Fibroblast of lung (primary cell): ENCODE results near the gene CCDC195. TPM values are rescaled to one million over a fixed set of nuclear protein-coding genes. Genes with fewer than 3 reads are reported as not detected.

Experiments
- DNase-seq, 2 donors: peaks; one replicate each; pipeline versions ENCODE4 v3.0.0 to v3.0.0-alpha.2; 2010; ENCODE audit warnings: low read depth in 2 of 2
- H2AFZ ChIP-seq: 2 replicates; pipeline ENCODE4 v1.5.1; 2012; ENCODE audit warnings: low read length, control low read depth, inconsistent platforms
- H3K27ac ChIP-seq: 2 replicates; pipeline ENCODE4 v1.5.1; 2011; ENCODE audit warnings: low read length, control low read depth; ENCODE audit not compliant: insufficient read depth
- H3K27me3 ChIP-seq: 2 replicates; pipeline ENCODE4 v1.5.1; 2011; ENCODE audit warnings: mild to moderate bottlenecking, low read length; ENCODE audit not compliant: control insufficient read depth, insufficient read depth
- H3K36me3 ChIP-seq: 2 replicates; pipeline ENCODE4 v1.5.1; 2011; ENCODE audit warnings: low read length; ENCODE audit not compliant: control insufficient read depth, insufficient read depth
- H3K4me1 ChIP-seq: 2 replicates; pipeline ENCODE4 v1.5.1; 2011; ENCODE audit warnings: low read length; ENCODE audit not compliant: control insufficient read depth, insufficient read depth; ENCODE audit errors: extremely low read depth
- H3K4me2 ChIP-seq: 2 replicates; pipeline ENCODE4 v1.5.1; 2011; ENCODE audit warnings: low read length, control low read depth; ENCODE audit not compliant: insufficient read depth; ENCODE audit errors: extremely low read depth
- H3K4me3 ChIP-seq, 4 experiments: fragments of 200-600 bp in 1 of 4; sonication (generic) in 1 of 4; replicated peaks in 1 of 4; 2 replicates each; pipeline ENCODE4 v1.5.1; 2011 to 2016; ENCODE audit warnings: low read length in 4 of 4, low read depth in 3 of 4, mild to moderate bottlenecking in 3 of 4, control low read depth in 2 of 4, inconsistent platforms in 1 of 4, mixed read lengths in 1 of 4; ENCODE audit not compliant: insufficient read depth in 1 of 4; ENCODE audit errors: control extremely low read depth in 1 of 4
- H3K79me2 ChIP-seq: 2 replicates; pipeline ENCODE4 v1.5.1; 2012; ENCODE audit warnings: mild to moderate bottlenecking, low read length, inconsistent platforms; ENCODE audit not compliant: control insufficient read depth, insufficient read depth
- H3K9ac ChIP-seq: 2 replicates; pipeline ENCODE4 v1.5.1; 2011; ENCODE audit warnings: mild to moderate bottlenecking, low read length, control low read depth; ENCODE audit not compliant: insufficient read depth
- H3K9me3 ChIP-seq: 2 replicates; pipeline ENCODE4 v1.5.1; 2012; ENCODE audit warnings: low read depth, low read length; ENCODE audit not compliant: control insufficient read depth, insufficient read depth
- H4K20me1 ChIP-seq: 2 replicates; pipeline ENCODE4 v1.5.1; 2011; ENCODE audit warnings: low read length; ENCODE audit not compliant: control insufficient read depth, insufficient read depth; ENCODE audit errors: extremely low read depth
- EZH2 ChIP-seq: IDR thresholded peaks from 2 replicates; pipeline ENCODE4 v1.5.1; 2012; ENCODE audit warnings: low read length, control low read depth, mild to moderate bottlenecking; ENCODE audit errors: missing control alignments
- polyA plus RNA-seq, 2 donors: library from polyadenylated mRNA; depleted of rRNA in 1 of 2; stranded (reverse) in 1 of 2; unstranded in 1 of 2; fragments of >200 nt; gene quantifications; 2 replicates each; pipeline ENCODE4 v1.2.1, GENCODE V29; 2011 to 2012; ENCODE audit warnings: missing spikeins in 1 of 2
- total RNA-seq: library from RNA; depleted of rRNA; stranded (reverse); fragments of >200 nt; gene quantifications from 2 replicates; pipeline ENCODE4 v1.2.1, GENCODE V29; 2014
- TF ChIP-seq, protein P1 (sequence below), 2 donors: IDR thresholded peaks in 1 of 2; conservative IDR thresholded peaks in 1 of 2; 1 replicate in 1 of 2; 2 replicates in 1 of 2; pipeline ENCODE4 v1.5.1; 2011 to 2012; ENCODE audit warnings: low read length in 2 of 2, control low read depth in 1 of 2, inconsistent platforms in 1 of 2, low read depth in 1 of 2, mild to moderate bottlenecking in 1 of 2

Gene CCDC195
- total and polyA plus RNA-seq, 2 donors (not counting 1 experiment from before 2014, with no cell fraction given) = not detected

DNA sequence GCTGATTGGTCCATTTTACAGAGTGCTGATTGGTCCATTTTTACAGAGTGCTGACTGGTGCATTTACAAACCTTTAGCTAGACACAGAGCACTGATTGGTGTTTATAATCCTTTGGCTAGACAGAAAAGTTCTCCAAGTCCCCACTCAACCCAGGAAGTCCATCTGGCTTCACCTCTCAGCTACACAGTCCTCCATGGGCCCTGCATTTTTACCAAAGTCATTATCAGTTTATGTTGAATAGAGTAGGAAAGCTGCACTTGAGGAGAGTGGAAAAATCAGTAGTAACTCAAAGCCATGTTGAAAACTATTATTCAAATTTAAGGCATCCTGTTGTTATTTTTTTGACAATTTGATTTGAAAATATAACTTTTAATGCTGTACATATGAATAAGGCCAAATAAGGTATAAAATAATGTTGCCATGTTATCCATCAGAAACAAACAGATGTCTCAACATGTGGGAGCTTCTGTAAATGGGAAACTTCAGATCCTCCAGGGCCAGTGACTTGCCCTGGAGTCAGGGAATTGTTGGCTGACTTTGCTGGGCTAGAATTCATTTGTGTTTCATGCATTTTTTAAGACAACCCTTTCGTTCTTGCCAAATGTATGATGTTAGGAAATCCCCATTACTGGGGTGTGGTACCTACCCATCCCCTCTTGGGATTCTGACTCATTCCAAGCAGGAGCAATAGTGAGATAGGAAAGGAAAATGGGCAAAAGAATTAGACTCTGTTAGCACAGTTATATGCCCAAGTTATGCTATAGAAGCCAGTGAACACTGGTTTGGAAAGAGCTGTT is 37.8 kb upstream of the CCDC195 start:
- H3K36me3 ChIP-seq = peaks cover 7% of the 10 kb centered on the region
- no peak overlapping the region for H2AFZ ChIP-seq
- H3K4me3 ChIP-seq = no peak overlapping the region
- TF ChIP-seq, protein P1, sequence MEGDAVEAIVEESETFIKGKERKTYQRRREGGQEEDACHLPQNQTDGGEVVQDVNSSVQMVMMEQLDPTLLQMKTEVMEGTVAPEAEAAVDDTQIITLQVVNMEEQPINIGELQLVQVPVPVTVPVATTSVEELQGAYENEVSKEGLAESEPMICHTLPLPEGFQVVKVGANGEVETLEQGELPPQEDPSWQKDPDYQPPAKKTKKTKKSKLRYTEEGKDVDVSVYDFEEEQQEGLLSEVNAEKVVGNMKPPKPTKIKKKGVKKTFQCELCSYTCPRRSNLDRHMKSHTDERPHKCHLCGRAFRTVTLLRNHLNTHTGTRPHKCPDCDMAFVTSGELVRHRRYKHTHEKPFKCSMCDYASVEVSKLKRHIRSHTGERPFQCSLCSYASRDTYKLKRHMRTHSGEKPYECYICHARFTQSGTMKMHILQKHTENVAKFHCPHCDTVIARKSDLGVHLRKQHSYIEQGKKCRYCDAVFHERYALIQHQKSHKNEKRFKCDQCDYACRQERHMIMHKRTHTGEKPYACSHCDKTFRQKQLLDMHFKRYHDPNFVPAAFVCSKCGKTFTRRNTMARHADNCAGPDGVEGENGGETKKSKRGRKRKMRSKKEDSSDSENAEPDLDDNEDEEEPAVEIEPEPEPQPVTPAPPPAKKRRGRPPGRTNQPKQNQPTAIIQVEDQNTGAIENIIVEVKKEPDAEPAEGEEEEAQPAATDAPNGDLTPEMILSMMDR (conservative IDR thresholded peaks at IDR 0.05 in 1 of 2, IDR thresholded peaks at IDR 0.05 in 1 of 2; ENCODE audit: low read depth in 1 of 2, low read length in 2 of 2) = no peak
- TF ChIP-seq EZH2 = no peak
- H3K27ac ChIP-seq = no peak overlapping the region
- no peaks in the 10 kb centered on the region for H4K20me1 ChIP-seq
- peak; percentile 62 to 90 for DNase-seq
- H3K79me2 ChIP-seq = no peaks in the 10 kb centered on the region
- H3K9ac ChIP-seq = no peak overlapping the region
- H3K4me2 ChIP-seq = no peak overlapping the region
- no peaks in the 10 kb centered on the region for H3K4me1 ChIP-seq
- no peaks in the 10 kb centered on the region for H3K27me3 ChIP-seq
- H3K9me3 ChIP-seq = peaks cover 2% of the 10 kb centered on the region

DNA sequence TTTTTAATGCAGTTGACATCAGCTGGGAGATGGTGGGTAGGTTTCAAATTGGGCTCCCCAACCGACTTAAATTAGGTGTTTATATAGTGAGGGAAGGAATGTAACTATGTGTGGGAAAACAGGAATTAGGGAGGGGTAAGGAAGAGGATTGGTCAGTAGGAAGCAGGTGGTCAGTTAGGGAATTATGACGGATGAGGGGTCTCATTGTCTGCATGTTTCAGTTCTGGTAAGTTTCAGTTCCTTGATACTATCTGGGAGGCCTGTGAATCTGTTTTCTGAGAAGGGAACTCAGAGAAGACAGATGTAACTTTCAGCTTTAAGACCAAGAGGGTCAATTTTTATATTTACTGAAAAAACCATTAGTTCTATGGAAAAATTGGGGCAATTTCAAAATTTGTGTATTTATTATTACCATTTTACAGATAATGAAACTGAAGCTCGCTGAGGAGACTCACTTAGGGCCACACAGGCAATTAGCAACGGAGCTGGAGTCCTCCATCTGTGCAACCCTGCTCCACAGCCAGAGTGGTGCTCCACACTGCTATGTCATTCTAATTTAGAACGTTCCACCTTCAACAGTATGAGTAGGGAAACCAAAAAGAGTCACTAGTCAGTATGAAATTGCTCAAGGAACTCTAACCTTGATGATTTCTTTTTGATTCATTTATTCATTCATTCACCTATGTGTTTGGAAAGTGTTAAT is 36.0 kb upstream of the CCDC195 start:
- Histone ChIP-seq H3K79me2 (no peaks in the 10 kb centered on the region), H2AFZ (no peak overlapping the region), H3K4me2 (no peak overlapping the region), H3K9me3 (no peaks in the 10 kb centered on the region), H3K4me3 (no peak overlapping the region), H3K36me3 (no peaks in the 10 kb centered on the region), H3K27ac (no peak overlapping the region), H4K20me1 (no peaks in the 10 kb centered on the region), H3K4me1 (no peaks in the 10 kb centered on the region), H3K9ac (no peak overlapping the region), H3K27me3 (no peaks in the 10 kb centered on the region)
- TF ChIP-seq, protein P1 (conservative IDR thresholded peaks at IDR 0.05 in 1 of 2, IDR thresholded peaks at IDR 0.05 in 1 of 2; ENCODE audit: low read depth in 1 of 2, low read length in 2 of 2) = no peak
- TF ChIP-seq EZH2 = no peak
- DNase-seq = no peak

DNA sequence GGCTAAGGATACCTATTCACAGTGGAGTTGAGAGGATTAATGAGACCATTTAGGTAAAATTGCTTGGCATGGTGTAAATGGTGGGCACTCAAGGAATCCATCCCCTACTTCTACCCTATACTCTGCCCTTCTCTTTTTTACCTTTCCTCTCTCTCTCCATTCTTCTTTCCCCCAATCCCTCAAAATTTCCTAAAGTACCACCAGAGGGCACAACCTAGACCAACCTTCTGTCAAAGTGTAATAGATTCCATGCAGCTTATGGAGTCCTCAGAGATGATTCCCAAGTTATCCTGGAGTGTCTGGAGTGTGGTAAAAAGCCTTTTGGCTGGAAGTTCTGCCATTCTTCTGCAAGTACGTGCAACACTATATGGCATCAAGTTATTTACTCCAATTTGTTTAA is 33.0 kb upstream of the CCDC195 start:
- H3K79me2 ChIP-seq = no peaks in the 10 kb centered on the region
- H3K27me3 ChIP-seq = no peaks in the 10 kb centered on the region
- no peak overlapping the region for H3K27ac ChIP-seq
- no peak overlapping the region for H2AFZ ChIP-seq
- no peak overlapping the region for H3K4me2 ChIP-seq
- no peaks in the 10 kb centered on the region for H3K4me1 ChIP-seq
- H3K4me3 ChIP-seq = no peak overlapping the region
- TF ChIP-seq EZH2 = no peak
- TF ChIP-seq, protein P1 (conservative IDR thresholded peaks at IDR 0.05 in 1 of 2, IDR thresholded peaks at IDR 0.05 in 1 of 2; ENCODE audit: low read depth in 1 of 2, low read length in 2 of 2) = no peak
- H3K36me3 ChIP-seq = no peaks in the 10 kb centered on the region
- DNase-seq = peak in 1 of 2 donors; percentile 8
- H3K9ac ChIP-seq = no peak overlapping the region
- H4K20me1 ChIP-seq = no peaks in the 10 kb centered on the region
- H3K9me3 ChIP-seq = no peaks in the 10 kb centered on the region
